Neural cell (in vitro differentiated cells): ENCODE measurements around the gene IMMP1L. TPM values are rescaled to one million over a fixed set of nuclear protein-coding genes. Genes with fewer than 3 reads are reported as not detected.

Experiments
- H2AFZ ChIP-seq: fragments of 200-600, 300-800 bp; sonication (generic), shearing (Covaris generic); 2 replicates; pipeline ENCODE4 v1.6.0; 2014; ENCODE audit warnings: low read depth, mild to moderate bottlenecking, antibody characterized with exemption, low read length, moderate library complexity
- H3F3A ChIP-seq: fragments of 200-600 bp; shearing (Covaris generic); 2 replicates; pipeline ENCODE4 v1.6.1; 2016; ENCODE audit warnings: mild to moderate bottlenecking, moderate library complexity, mixed read lengths, antibody characterized with exemption, low read length; ENCODE audit not compliant: insufficient read depth, poor library complexity, severe bottlenecking
- H3K27ac ChIP-seq: fragments of 200-600, 300-800 bp; sonication (generic), shearing (Covaris generic); 2 replicates; pipeline ENCODE4 v1.5.1; 2014; ENCODE audit warnings: mild to moderate bottlenecking, low read length, moderate library complexity
- H3K27me3 ChIP-seq: fragments of 300-800, 200-600 bp; sonication (generic), shearing (Covaris generic); 2 replicates; pipeline ENCODE4 v1.6.0; 2014; ENCODE audit warnings: mild to moderate bottlenecking, low read depth, low read length, moderate library complexity; ENCODE audit not compliant: insufficient read depth
- H3K36me3 ChIP-seq: fragments of 300-800, 200-600 bp; sonication (generic), shearing (Covaris generic); 2 replicates; pipeline ENCODE4 v1.5.1; 2014; ENCODE audit warnings: mild to moderate bottlenecking, antibody characterized with exemption, low read length, moderate library complexity; ENCODE audit not compliant: insufficient read depth
- H3K4me2 ChIP-seq: fragments of 300-800, 200-600 bp; sonication (generic), shearing (Covaris generic); 2 replicates; pipeline ENCODE4 v1.6.0; 2014; ENCODE audit warnings: mild to moderate bottlenecking, low read length
- H3K4me3 ChIP-seq: fragments of 300-800, 200-600 bp; sonication (generic), shearing (Covaris generic); 2 replicates; pipeline ENCODE4 v1.5.1; 2014; ENCODE audit warnings: mild to moderate bottlenecking, low read length, moderate library complexity
- H3K79me2 ChIP-seq: fragments of 200-600 bp; shearing (Covaris generic); replicated peaks from 2 replicates; pipeline ENCODE4 v1.6.0; 2014; ENCODE audit warnings: mild to moderate bottlenecking, low read length, moderate library complexity; ENCODE audit not compliant: insufficient read depth
- H3K9ac ChIP-seq: fragments of 300-800, 200-600 bp; sonication (generic), shearing (Covaris generic); 2 replicates; pipeline ENCODE4 v1.6.1; 2016; ENCODE audit warnings: mild to moderate bottlenecking, low read length, mixed read lengths
- H3K9me2 ChIP-seq: fragments of 200-600 bp; shearing (Covaris generic); 2 replicates; pipeline ENCODE4 v1.6.1; 2016; ENCODE audit warnings: mild to moderate bottlenecking, low read length, mixed read lengths; ENCODE audit not compliant: insufficient read depth
- H3K9me3 ChIP-seq: fragments of 200-600, 300-800 bp; sonication (generic), shearing (Covaris generic); 2 replicates; pipeline ENCODE4 v1.6.1; 2016; ENCODE audit warnings: mild to moderate bottlenecking, mixed run types, low read length, moderate library complexity, mixed read lengths
- H4K20me1 ChIP-seq: fragments of 200-600 bp; shearing (Covaris generic); 2 replicates; pipeline ENCODE4 v1.6.1; 2016; ENCODE audit warnings: mild to moderate bottlenecking, mixed run types; ENCODE audit not compliant: insufficient read depth
- EP300 ChIP-seq: fragments of 450-650 bp; conservative IDR thresholded peaks from 2 replicates; pipeline ENCODE4 v1.6.1; 2014; ENCODE audit warnings: antibody characterized with exemption, mild to moderate bottlenecking, moderate library complexity; ENCODE audit not compliant: poor library complexity, severe bottlenecking
- EZH2 ChIP-seq: fragments of 200-600, 300-800 bp; shearing (Covaris generic), sonication (generic); IDR thresholded peaks from 2 replicates; pipeline ENCODE4 v1.6.1; 2014; ENCODE audit warnings: antibody characterized with exemption, low read length, borderline replicate concordance, mild to moderate bottlenecking; ENCODE audit not compliant: insufficient read depth, poor library complexity, severe bottlenecking
- MXI1 ChIP-seq: fragments of 450-650 bp; conservative IDR thresholded peaks from 2 replicates; pipeline ENCODE4 v1.6.1; 2014; ENCODE audit warnings: antibody characterized with exemption, mild to moderate bottlenecking; ENCODE audit not compliant: poor library complexity, severe bottlenecking
- POLR2AphosphoS5 ChIP-seq: IDR thresholded peaks from 2 replicates; pipeline ENCODE4 v1.6.1; 2012
- RAD21 ChIP-seq: fragments of 450-650 bp; conservative IDR thresholded peaks from 2 replicates; pipeline ENCODE4 v1.6.1; 2014; ENCODE audit warnings: antibody characterized with exemption, mild to moderate bottlenecking, moderate library complexity
- SMC3 ChIP-seq: fragments of 450-650 bp; conservative IDR thresholded peaks from 2 replicates; pipeline ENCODE4 v1.6.1; 2014; ENCODE audit warnings: antibody characterized with exemption, mild to moderate bottlenecking, moderate library complexity; ENCODE audit not compliant: poor library complexity
- TAF1 ChIP-seq: IDR thresholded peaks from 2 replicates; pipeline ENCODE4 v1.6.1; 2012; ENCODE audit warnings: low read depth
- polyA plus RNA-seq: library from polyadenylated mRNA; depleted of rRNA; stranded (reverse); fragments of >200 nt; gene quantifications from 2 replicates; pipeline ENCODE4 v1.2.3, GENCODE V29; 2014
- TF ChIP-seq, protein P1 (sequence below): fragments of 450-650 bp; IDR thresholded peaks from 2 replicates; pipeline ENCODE4 v1.5.1; 2014; ENCODE audit warnings: antibody characterized with exemption, mild to moderate bottlenecking, moderate library complexity; ENCODE audit not compliant: poor library complexity, severe bottlenecking
- TF ChIP-seq, protein P2 (sequence below): IDR thresholded peaks from 2 replicates; pipeline ENCODE4 v1.6.1; 2012; ENCODE audit warnings: borderline replicate concordance

Gene IMMP1L
- polyA plus RNA-seq, 1 donor from 2014 or later: 386 TPM

DNA sequence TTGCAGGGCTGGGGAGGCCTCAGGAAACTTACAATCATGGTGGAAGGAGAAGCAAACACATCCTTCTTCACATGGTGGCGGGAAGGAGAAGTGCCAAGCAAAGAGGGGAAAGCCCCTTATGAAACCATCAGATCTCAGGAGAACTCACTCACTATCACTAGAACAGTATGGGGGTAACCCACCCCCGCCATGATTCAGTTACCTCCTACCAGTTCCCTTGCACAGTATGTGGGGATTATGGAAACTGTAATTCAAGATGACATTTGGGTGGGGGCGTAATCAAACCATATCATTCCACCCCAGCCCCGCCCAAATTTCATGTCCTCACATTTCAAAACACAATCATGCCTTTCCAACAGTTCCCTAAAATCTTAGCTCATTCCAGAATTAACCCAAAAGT lies 16.2 kb downstream of the IMMP1L start:
- no peaks in the 10 kb centered on the region for H3F3A ChIP-seq
- H3K4me2 ChIP-seq: no peak overlapping the region
- H3K36me3 ChIP-seq: no peaks in the 10 kb centered on the region
- no peak overlapping the region for H3K27ac ChIP-seq
- no peaks in the 10 kb centered on the region for H4K20me1 ChIP-seq
- no peaks in the 10 kb centered on the region for H3K9me3 ChIP-seq
- no peak overlapping the region for H2AFZ ChIP-seq
- H3K79me2 ChIP-seq: peaks cover 19% of the 10 kb centered on the region
- no peak for TF ChIP-seq MXI1
- no peak for TF ChIP-seq TAF1
- no peak overlapping the region for H3K4me3 ChIP-seq
- H3K9ac ChIP-seq: no peak overlapping the region
- no peaks in the 10 kb centered on the region for H3K27me3 ChIP-seq
- no peaks in the 10 kb centered on the region for H3K9me2 ChIP-seq

DNA sequence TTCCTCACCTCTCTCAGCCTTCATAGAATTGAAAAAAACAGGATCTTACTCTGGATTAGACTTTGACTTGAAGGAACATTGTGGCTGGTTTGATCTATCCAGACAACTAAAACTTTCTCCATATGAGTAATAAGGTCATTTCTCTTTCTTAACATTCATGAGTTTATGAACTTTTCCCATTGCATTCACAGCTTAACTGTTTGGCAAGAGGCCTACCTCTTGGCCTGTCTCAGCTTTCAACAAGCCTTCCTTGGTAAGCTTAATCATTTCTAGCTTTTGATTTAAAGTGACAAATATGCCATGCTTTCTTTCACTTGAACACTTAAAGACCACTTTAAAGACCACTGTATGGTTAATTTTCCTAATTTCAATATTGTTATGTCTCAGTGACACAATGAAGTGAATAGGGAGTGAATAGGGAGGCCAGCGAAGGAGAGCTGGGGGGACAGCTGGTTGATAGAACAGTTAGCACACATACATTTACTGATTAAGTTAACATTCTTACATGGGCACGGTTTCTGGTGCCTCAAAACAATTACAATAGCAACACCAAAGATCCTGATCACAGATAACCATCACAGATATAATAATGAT lies 17.0 kb downstream of the IMMP1L start:
- no peak for TF ChIP-seq TAF1
- no peak for TF ChIP-seq POLR2AphosphoS5
- TF ChIP-seq, protein P1, sequence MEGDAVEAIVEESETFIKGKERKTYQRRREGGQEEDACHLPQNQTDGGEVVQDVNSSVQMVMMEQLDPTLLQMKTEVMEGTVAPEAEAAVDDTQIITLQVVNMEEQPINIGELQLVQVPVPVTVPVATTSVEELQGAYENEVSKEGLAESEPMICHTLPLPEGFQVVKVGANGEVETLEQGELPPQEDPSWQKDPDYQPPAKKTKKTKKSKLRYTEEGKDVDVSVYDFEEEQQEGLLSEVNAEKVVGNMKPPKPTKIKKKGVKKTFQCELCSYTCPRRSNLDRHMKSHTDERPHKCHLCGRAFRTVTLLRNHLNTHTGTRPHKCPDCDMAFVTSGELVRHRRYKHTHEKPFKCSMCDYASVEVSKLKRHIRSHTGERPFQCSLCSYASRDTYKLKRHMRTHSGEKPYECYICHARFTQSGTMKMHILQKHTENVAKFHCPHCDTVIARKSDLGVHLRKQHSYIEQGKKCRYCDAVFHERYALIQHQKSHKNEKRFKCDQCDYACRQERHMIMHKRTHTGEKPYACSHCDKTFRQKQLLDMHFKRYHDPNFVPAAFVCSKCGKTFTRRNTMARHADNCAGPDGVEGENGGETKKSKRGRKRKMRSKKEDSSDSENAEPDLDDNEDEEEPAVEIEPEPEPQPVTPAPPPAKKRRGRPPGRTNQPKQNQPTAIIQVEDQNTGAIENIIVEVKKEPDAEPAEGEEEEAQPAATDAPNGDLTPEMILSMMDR: no peak
- TF ChIP-seq MXI1: no peak
- TF ChIP-seq, protein P2, sequence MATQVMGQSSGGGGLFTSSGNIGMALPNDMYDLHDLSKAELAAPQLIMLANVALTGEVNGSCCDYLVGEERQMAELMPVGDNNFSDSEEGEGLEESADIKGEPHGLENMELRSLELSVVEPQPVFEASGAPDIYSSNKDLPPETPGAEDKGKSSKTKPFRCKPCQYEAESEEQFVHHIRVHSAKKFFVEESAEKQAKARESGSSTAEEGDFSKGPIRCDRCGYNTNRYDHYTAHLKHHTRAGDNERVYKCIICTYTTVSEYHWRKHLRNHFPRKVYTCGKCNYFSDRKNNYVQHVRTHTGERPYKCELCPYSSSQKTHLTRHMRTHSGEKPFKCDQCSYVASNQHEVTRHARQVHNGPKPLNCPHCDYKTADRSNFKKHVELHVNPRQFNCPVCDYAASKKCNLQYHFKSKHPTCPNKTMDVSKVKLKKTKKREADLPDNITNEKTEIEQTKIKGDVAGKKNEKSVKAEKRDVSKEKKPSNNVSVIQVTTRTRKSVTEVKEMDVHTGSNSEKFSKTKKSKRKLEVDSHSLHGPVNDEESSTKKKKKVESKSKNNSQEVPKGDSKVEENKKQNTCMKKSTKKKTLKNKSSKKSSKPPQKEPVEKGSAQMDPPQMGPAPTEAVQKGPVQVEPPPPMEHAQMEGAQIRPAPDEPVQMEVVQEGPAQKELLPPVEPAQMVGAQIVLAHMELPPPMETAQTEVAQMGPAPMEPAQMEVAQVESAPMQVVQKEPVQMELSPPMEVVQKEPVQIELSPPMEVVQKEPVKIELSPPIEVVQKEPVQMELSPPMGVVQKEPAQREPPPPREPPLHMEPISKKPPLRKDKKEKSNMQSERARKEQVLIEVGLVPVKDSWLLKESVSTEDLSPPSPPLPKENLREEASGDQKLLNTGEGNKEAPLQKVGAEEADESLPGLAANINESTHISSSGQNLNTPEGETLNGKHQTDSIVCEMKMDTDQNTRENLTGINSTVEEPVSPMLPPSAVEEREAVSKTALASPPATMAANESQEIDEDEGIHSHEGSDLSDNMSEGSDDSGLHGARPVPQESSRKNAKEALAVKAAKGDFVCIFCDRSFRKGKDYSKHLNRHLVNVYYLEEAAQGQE: no peak
- TF ChIP-seq SMC3: no peak
- TF ChIP-seq RAD21: no peak
- TF ChIP-seq EZH2: no peak
- no peak for TF ChIP-seq EP300
- Histone ChIP-seq H3F3A (no peaks in the 10 kb centered on the region), H2AFZ (no peak overlapping the region), H3K79me2 (peaks cover 19% of the 10 kb centered on the region), H3K27ac (no peak overlapping the region), H3K9ac (no peak overlapping the region), H3K36me3 (no peaks in the 10 kb centered on the region), H3K4me3 (no peak overlapping the region), H3K4me2 (no peak overlapping the region), H4K20me1 (no peaks in the 10 kb centered on the region), H3K9me3 (no peaks in the 10 kb centered on the region), H3K27me3 (no peaks in the 10 kb centered on the region), H3K9me2 (no peaks in the 10 kb centered on the region)
